Measurements from ENCODE around the gene SLC7A14. TPM values are rescaled to one million over a fixed set of nuclear protein-coding genes. Genes with fewer than 3 reads are reported as not detected.

Gene SLC7A14
- total RNA-seq, 2 donors from 2014 or later: 0.26 TPM; not detected in 1

DNA sequence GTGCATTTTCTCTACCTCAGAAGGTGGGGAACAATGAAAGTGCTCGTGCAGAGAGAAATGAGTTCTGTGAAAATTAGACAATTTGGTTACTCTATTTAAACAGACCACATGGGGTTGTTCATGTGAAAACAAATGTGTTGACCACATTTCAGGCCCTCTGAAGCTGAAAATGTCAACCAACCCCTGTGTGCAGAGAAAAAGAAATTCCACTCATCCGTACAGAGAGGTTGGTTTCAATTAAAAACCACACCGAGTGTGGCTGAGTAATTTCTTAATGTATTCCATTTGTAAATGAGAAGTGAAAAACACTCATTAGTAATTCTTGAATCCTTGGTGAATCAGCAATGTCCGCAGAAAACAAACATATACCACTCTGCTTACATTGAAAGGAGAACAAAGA is 46.9 kb upstream of the SLC7A14 start:
- H3K4me1 ChIP-seq: peaks cover 15% of the 10 kb centered on the region
- no peaks in the 10 kb centered on the region for H3K27me3 ChIP-seq
- DNase-seq (no peak), ATAC-seq (no peak)
- no peak overlapping the region for H3K27ac ChIP-seq
- H3K4me3 ChIP-seq: no peak overlapping the region
- TF ChIP-seq CTCF (IDR thresholded peaks at IDR 0.05) (no peak), POLR2A (IDR thresholded peaks at IDR 0.05) (no peak)
- H3K36me3 ChIP-seq (replicated peaks in 1 of 2; ENCODE audit: insufficient read depth in 1 of 2, low read depth in 2 of 2): no peaks in the 10 kb centered on the region
- intact Hi-C loops (cut with DNase I): no loop called here
- H3K9me3 ChIP-seq: no peaks in the 10 kb centered on the region
- WGBS, 2 donors: 78 to 82% methylated on average over 4 of the region's 4 CpGs

GRCh38 chr3:170631755-170632488 is 46.0 kb upstream of the SLC7A14 start:
- no peaks in the 10 kb centered on the region for H3K36me3 ChIP-seq (replicated peaks in 1 of 2; ENCODE audit: insufficient read depth in 1 of 2, low read depth in 2 of 2)
- H3K4me1 ChIP-seq: peaks cover 15% of the 10 kb centered on the region
- no peaks in the 10 kb centered on the region for H3K9me3 ChIP-seq
- TF ChIP-seq CTCF (IDR thresholded peaks at IDR 0.05) (no peak), POLR2A (IDR thresholded peaks at IDR 0.05) (no peak)
- H3K27me3 ChIP-seq: no peaks in the 10 kb centered on the region
- ATAC-seq (peak; percentile 67), DNase-seq (no peak)
- no peak overlapping the region for H3K4me3 ChIP-seq
- intact Hi-C loops (cut with DNase I): no loop called here
- peak overlapping the region in 3 of 4 donors; percentile 30 to 82 (median 73) for H3K27ac ChIP-seq
- WGBS, 2 donors: 77 to 83% methylated on average over 7 of the region's 7 CpGs

DNA sequence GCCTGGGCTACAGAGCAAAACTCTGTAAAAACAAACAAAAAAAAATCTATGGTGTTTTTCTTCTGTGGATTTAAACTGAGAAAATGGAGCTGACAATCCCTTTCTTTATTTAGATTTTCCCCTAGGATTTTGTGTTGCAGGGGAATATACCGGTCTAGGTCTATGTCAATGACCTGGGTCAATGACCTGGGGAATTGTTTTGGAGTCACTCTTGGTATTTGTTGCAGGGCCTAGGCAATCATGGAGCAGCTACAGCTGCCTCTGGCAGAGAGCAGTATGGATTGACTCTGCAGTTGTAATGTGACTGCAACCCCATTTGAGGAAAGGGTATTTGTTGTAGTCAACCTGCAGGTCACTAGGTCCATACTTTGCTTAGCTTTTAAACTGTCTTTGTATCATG is 37.6 kb upstream of the SLC7A14 start:
- DNase-seq (no peak), ATAC-seq (no peak)
- Histone ChIP-seq H3K27me3 (no peaks in the 10 kb centered on the region), H3K4me1 (no peaks in the 10 kb centered on the region), H3K36me3 (replicated peaks in 1 of 2; ENCODE audit: insufficient read depth in 1 of 2, low read depth in 2 of 2) (no peaks in the 10 kb centered on the region), H3K4me3 (no peak overlapping the region), H3K9me3 (no peaks in the 10 kb centered on the region), H3K27ac (no peak overlapping the region)
- TF ChIP-seq CTCF (IDR thresholded peaks at IDR 0.05) (no peak), POLR2A (IDR thresholded peaks at IDR 0.05) (no peak)
- intact Hi-C loops (cut with DNase I): no loop called here
- WGBS, 2 donors: 0 to 77% methylated on average over 1 of the region's 1 CpG

- WGBS, 2 donors: 52 to 71% methylated on average over 2 to 5 of the region's 5 CpGs
- intact Hi-C loops (cut with DNase I): no loop called here
- no peaks in the 10 kb centered on the region for H3K27me3 ChIP-seq
- TF ChIP-seq POLR2A (IDR thresholded peaks at IDR 0.05) (no peak), CTCF (IDR thresholded peaks at IDR 0.05) (no peak)
- ATAC-seq: no peak
- H3K36me3 ChIP-seq (replicated peaks in 1 of 2; ENCODE audit: insufficient read depth in 1 of 2, low read depth in 2 of 2): no peaks in the 10 kb centered on the region
- no peak overlapping the region for H3K4me3 ChIP-seq
- H3K27ac ChIP-seq: no peak overlapping the region
- no peaks in the 10 kb centered on the region for H3K4me1 ChIP-seq
- no peak for DNase-seq
- no peaks in the 10 kb centered on the region for H3K9me3 ChIP-seq
Observed at GRCh38 chr3:170622369-170623159, 36.7 kb upstream of the SLC7A14 start.
